HEK293 (cell line): Measurements from ENCODE around the gene FOXE3.

Experiments used
- CTCF ChIA-PET: fragments of 350-600 bp; formaldehyde crosslinking; extraction: SDS; loops from one replicate; lab custom pipeline; 2021; ENCODE audit warnings: antibody characterized with exemption; lab: Yijun Ruan, JAX
- POLR2A ChIA-PET: fragments of 300-600 bp; formaldehyde crosslinking; extraction: SDS; loops from one replicate; lab custom pipeline; 2020; ENCODE audit warnings: antibody characterized with exemption, inconsistent platforms; lab: Yijun Ruan, JAX
- H3K27ac ChIP-seq: fragments of 200-500 bp; sonication (Bioruptor generic); 2 replicates; pipeline ENCODE4 v1.5.1; 2014; ENCODE audit warnings: low read depth, low read length, control low read depth, inconsistent platforms; ENCODE audit errors: extremely low read depth
- H3K36me3 ChIP-seq, 2 experiments: fragments of 200-500 bp in 1 of 2; sonication (Bioruptor generic) in 1 of 2; 1 replicate in 1 of 2; 2 replicates in 1 of 2; pipeline ENCODE4 v1.5.1; 2014 to 2017; ENCODE audit warnings: inconsistent platforms in 2 of 2, low read length in 2 of 2; ENCODE audit not compliant: control insufficient read depth in 2 of 2, insufficient read depth in 1 of 2
- H3K4me1 ChIP-seq: fragments of 200-500 bp; sonication (Bioruptor generic); 2 replicates; pipeline ENCODE4 v1.5.1; 2014; ENCODE audit warnings: mild to moderate bottlenecking, low read length, inconsistent platforms; ENCODE audit not compliant: control insufficient read depth, insufficient read depth
- H3K4me3 ChIP-seq: 2 replicates; pipeline ENCODE4 v1.5.1; 2011; ENCODE audit warnings: low read depth, mild to moderate bottlenecking, control low read depth, low read length, moderate library complexity
- H3K9me3 ChIP-seq: fragments of 200-500 bp; sonication (Bioruptor generic); 2 replicates; pipeline ENCODE4 v1.5.1; 2014; ENCODE audit warnings: low read depth, low read length, inconsistent platforms; ENCODE audit not compliant: control insufficient read depth, insufficient read depth
- BCL11A ChIP-seq: fragments of 450-650 bp; formaldehyde crosslinking; IDR thresholded peaks from 2 replicates; pipeline ENCODE4 v1.5.1; 2016; ENCODE audit warnings: low read depth, missing biosample characterization, missing genetic modification characterization
- CTCF ChIP-seq: fragments of 450-650 bp; formaldehyde crosslinking; IDR thresholded peaks from 2 replicates; pipeline ENCODE4 v1.5.1; 2016; ENCODE audit warnings: missing biosample characterization, missing genetic modification characterization
- KLF7 ChIP-seq: fragments of 450-650 bp; formaldehyde crosslinking; IDR thresholded peaks from 2 replicates; pipeline ENCODE4 v1.5.1; 2016; ENCODE audit warnings: missing biosample characterization, missing genetic modification characterization, borderline replicate concordance
- MEIS1 ChIP-seq: sonication (generic); formaldehyde crosslinking; IDR thresholded peaks from 2 replicates; pipeline ENCODE4 v1.8.1; 2022; ENCODE audit warnings: missing genetic modification reagents, mild to moderate bottlenecking, borderline replicate concordance
- PRDM2 ChIP-seq: fragments of 450-650 bp; formaldehyde crosslinking; IDR thresholded peaks from 2 replicates; pipeline ENCODE4 v1.5.1; 2016; ENCODE audit warnings: missing biosample characterization, missing genetic modification characterization, borderline replicate concordance
- SALL2 ChIP-seq: fragments of 450-650 bp; formaldehyde crosslinking; IDR thresholded peaks from 2 replicates; pipeline ENCODE4 v1.5.0; 2017; ENCODE audit warnings: missing biosample characterization, mild to moderate bottlenecking, missing genetic modification characterization, borderline replicate concordance
- SETDB1 ChIP-seq: IDR thresholded peaks from one replicate; pipeline ENCODE4 v1.6.1; 2017; ENCODE audit warnings: mild to moderate bottlenecking, low read length, moderate library complexity, mixed read lengths; ENCODE audit not compliant: insufficient read length
- SP7 ChIP-seq: fragments of 450-650 bp; formaldehyde crosslinking; IDR thresholded peaks from 2 replicates; pipeline ENCODE4 v1.5.1; 2016; ENCODE audit warnings: missing biosample characterization, missing genetic modification characterization
- WT1 ChIP-seq: fragments of 450-650 bp; formaldehyde crosslinking; IDR thresholded peaks from 2 replicates; pipeline ENCODE4 v1.5.1; 2016; ENCODE audit warnings: missing biosample characterization, missing genetic modification characterization
- YY1 ChIP-seq: fragments of 450-650 bp; formaldehyde crosslinking; IDR thresholded peaks from 2 replicates; pipeline ENCODE4 v1.5.1; 2018; ENCODE audit warnings: missing biosample characterization, missing genetic modification characterization
- YY2 ChIP-seq: fragments of 450-650 bp; formaldehyde crosslinking; IDR thresholded peaks from 2 replicates; pipeline ENCODE4 v1.5.1; 2016; ENCODE audit warnings: missing biosample characterization, missing genetic modification characterization
- ZNF132 ChIP-seq: fragments of 450-650 bp; formaldehyde crosslinking; IDR thresholded peaks from 2 replicates; pipeline ENCODE4 v1.5.1; 2017; ENCODE audit warnings: missing biosample characterization, missing genetic modification characterization, borderline replicate concordance
- ZNF138 ChIP-seq: fragments of 450-650 bp; formaldehyde crosslinking; IDR thresholded peaks from 2 replicates; pipeline ENCODE4 v1.5.1; 2016; ENCODE audit warnings: missing biosample characterization, missing genetic modification characterization, borderline replicate concordance
- ZNF221 ChIP-seq: fragments of 450-650 bp; formaldehyde crosslinking; IDR thresholded peaks from 2 replicates; pipeline ENCODE4 v1.5.1; 2017; ENCODE audit warnings: missing biosample characterization, missing genetic modification characterization, borderline replicate concordance
- ZNF292 ChIP-seq: fragments of 450-650 bp; formaldehyde crosslinking; IDR thresholded peaks from 2 replicates; pipeline ENCODE4 v1.5.1; 2016; ENCODE audit warnings: low read depth, missing biosample characterization, missing genetic modification characterization, borderline replicate concordance
- ZNF398 ChIP-seq: fragments of 450-650 bp; formaldehyde crosslinking; IDR thresholded peaks from 2 replicates; pipeline ENCODE4 v1.5.1; 2017; ENCODE audit warnings: missing biosample characterization, missing genetic modification characterization
- ZNF624 ChIP-seq: fragments of 450-650 bp; formaldehyde crosslinking; IDR thresholded peaks from 2 replicates; pipeline ENCODE4 v1.5.1; 2017; ENCODE audit warnings: missing biosample characterization, missing genetic modification characterization
- ZNF704 ChIP-seq: fragments of 450-650 bp; formaldehyde crosslinking; IDR thresholded peaks from 2 replicates; pipeline ENCODE4 v1.5.1; 2016; ENCODE audit warnings: missing biosample characterization, missing genetic modification characterization
- ZSCAN30 ChIP-seq: fragments of 450-650 bp; IDR thresholded peaks from 2 replicates; pipeline ENCODE4 v1.5.1; 2018; ENCODE audit warnings: missing biosample characterization, mild to moderate bottlenecking, missing genetic modification characterization, moderate library complexity

Gene FOXE3

GRCh38 chr1:47374501-47374900 is 41.6 kb upstream of the FOXE3 start:
- Histone ChIP-seq H3K9me3 (no peaks in the 10 kb centered on the region), H3K27ac (no peak overlapping the region), H3K4me3 (no peak overlapping the region), H3K36me3 (peaks cover 36 to 76% of the 10 kb centered on the region in 2 experiments), H3K4me1 (0 out of 2 replicates have a peak, but pooled peaks cover 3% of the 10 kb centered on the region)
- ChIA-PET CTCF (no interaction called here), POLR2A (no interaction called here)
- TF ChIP-seq ZNF221 (tag by site-specific recombination) = no peak
- TF ChIP-seq ZNF398 (tag by site-specific recombination) = no peak
- no peak for TF ChIP-seq ZNF704 (tag by site-specific recombination)
- no peak for TF ChIP-seq PRDM2
- no peak for TF ChIP-seq WT1 (tag by site-specific recombination)
- no peak for TF ChIP-seq SP7 (tag by site-specific recombination)
- TF ChIP-seq ZSCAN30 (tag by site-specific recombination) = no peak

- ChIA-PET POLR2A (no interaction called here), CTCF (no interaction called here)
- H3K9me3 ChIP-seq = no peaks in the 10 kb centered on the region
- no peak overlapping the region for H3K4me3 ChIP-seq
- H3K27ac ChIP-seq = no peak overlapping the region
- peaks cover 18 to 68% of the 10 kb centered on the region in 2 experiments for H3K36me3 ChIP-seq
- 0 out of 2 replicates have a peak, but pooled peaks cover 5% of the 10 kb centered on the region for H3K4me1 ChIP-seq
- TF ChIP-seq ZNF132 (no peak), YY1 (tag by site-specific recombination) (no peak), YY2 (no peak), CTCF (tag by site-specific recombination) (no peak), KLF7 (tag by site-specific recombination) (no peak), SETDB1 (no peak), ZNF292 (tag by site-specific recombination) (no peak), BCL11A (tag by site-specific recombination) (no peak), SALL2 (tag by site-specific recombination) (no peak), ZNF138 (no peak), MEIS1 (CRISPR knock-in tag) (no peak), ZNF624 (tag by site-specific recombination) (no peak)
- TF ChIP-seq, all 188 proteins: peak for 0
Observed at GRCh38 chr1:47378147-47378546, 37.9 kb upstream of the FOXE3 start.
